Pancreas (tissue), 10 donors: ENCODE results near the gene PTRH2. TPM values are rescaled to one million over a fixed set of nuclear protein-coding genes. Genes with fewer than 3 reads are reported as not detected.
"Not testable (repeated sequence)": the region's sequence is repeated elsewhere in the genome, so short reads cannot be mapped to it uniquely, and the experiment has no call there.

ENCODE experiments used
- ATAC-seq, 4 donors: fragments of 200-7000 bp; cut with Tn5 transposase; one replicate each; pipeline versions ENCODE4 v1.8.0 to v1.9.1; 2020; ENCODE audit warnings: mild to moderate bottlenecking in 4 of 4, moderate library complexity in 4 of 4
- DNase-seq, 6 donors: peaks; one replicate each; pipeline ENCODE4 v3.0.0-alpha.2; 2020
- FAIRE-seq: peaks from 2 replicates; lab custom pipeline; 2012; peaks lifted over from hg19 to GRCh38; lab: Jason Lieb, UNC
- H3K27ac ChIP-seq, 4 donors: fragments of 200-600 bp; sonication (generic); 1 replicate in 3 of 4; 2 replicates in 1 of 4; pipeline versions ENCODE4 v1.5.0 to v1.8.0; 2020
- H3K27me3 ChIP-seq, 4 donors: fragments of 200-600 bp; one replicate each; pipeline ENCODE4 v1.8.0; 2021
- H3K36me3 ChIP-seq, 3 donors: fragments of 200-600 bp; sonication (generic) in 1 of 3; one replicate each; pipeline versions ENCODE4 v1.5.0 to v1.8.0; 2020 to 2021
- H3K4me1 ChIP-seq, 3 donors: fragments of 200-600 bp; one replicate each; pipeline ENCODE4 v1.8.0; 2021
- H3K4me3 ChIP-seq, 4 donors: fragments of 200-600 bp; sonication (generic) in 2 of 4; one replicate each; pipeline versions ENCODE4 v1.5.0 to v1.8.0; 2020 to 2021
- H3K9me3 ChIP-seq, 4 donors: fragments of 200-600 bp; one replicate each; pipeline ENCODE4 v1.8.0; 2021
- WGBS, 2 donors: extraction: QIAGEN DNeasy Blood & Tissue Kit; methylation state at CpG; one replicate each; pipeline ENCODE4 v1.1.7; 2013; 5-methylcytosine and 5-hydroxymethylcytosine counted together
- intact Hi-C, 3 donors: fragments of 100-400 bp; cut with DNase I; formaldehyde crosslinking; loops; one replicate each; pipeline versions ENCODE4 v1.11.1 to v1.14.2; 2022
- polyA plus RNA-seq, 2 donors: library from polyadenylated mRNA; stranded (reverse); fragments of 200-250 nt; gene quantifications; one replicate each; pipeline ENCODE4 v1.2.3, GENCODE V29; 2013
- total RNA-seq, 6 donors: library from RNA; stranded (reverse); fragmentation: NEBNext Ultra II Directional in 4 of 6; extraction: Animal tissue kit (Norgen Biotek cat#: 25700) in 4 of 6; gene quantifications; one replicate each; pipeline versions ENCODE4 v1.2.1 to v1.2.4, GENCODE V29; 2021 to 2023
- TF ChIP-seq, protein P1 (sequence below), 4 donors: fragments of 200-600 bp; sonication (generic) in 3 of 4; IDR thresholded peaks; one replicate each; pipeline versions ENCODE4 v1.5.0 to v1.8.0; 2021; ENCODE audit warnings: antibody characterized with exemption in 4 of 4
- donor health status: healthy with polysubstance abuse.
- donor health status: DM: no; HTN: no; CAD: no; lungs with moderate emphysema.
- donor health status: DM: no; HTN: no; CAD: no.
- donor health status: control.
- donor health status: control.
- donor health status: Bipolar disorder and iron deficiency.
- donor health status: DM: yes; HTN: yes; CAD: no.
- donor health status: DM: no; HTN: no; CAD: no.
- donor health status: DM: no; HTN: no; CAD: no.
- donor health status: DM: yes; HTN: yes; CAD: no.

Gene PTRH2
- total RNA-seq (10 to 100 TPM in 1 of 6 donors, 1 to 10 TPM in 5; 5.5 to 11.4 (median 9.3) TPM), polyA plus RNA-seq (10 to 100 TPM; 17.6 to 23.8 TPM)

- WGBS, 2 donors = 0% methylated on average over 45 of the region's 45 CpGs
- Histone ChIP-seq H3K27me3 (no peaks in the 10 kb centered on the region), H3K27ac (peak within 1 kb of the TSS; percentile 74 to 90 (median 84)), H3K36me3 (no peaks in the 10 kb centered on the region), H3K4me1 (peaks cover 3 to 39% (median 21%) of the 10 kb centered on the region in 3 donors), H3K9me3 (no peaks in the 10 kb centered on the region), H3K4me3 (peak within 1 kb of the TSS; percentile 41 to 84 (median 66))
- peak; percentile 92 to 99 (median 98) for DNase-seq
- TF ChIP-seq, protein P1, sequence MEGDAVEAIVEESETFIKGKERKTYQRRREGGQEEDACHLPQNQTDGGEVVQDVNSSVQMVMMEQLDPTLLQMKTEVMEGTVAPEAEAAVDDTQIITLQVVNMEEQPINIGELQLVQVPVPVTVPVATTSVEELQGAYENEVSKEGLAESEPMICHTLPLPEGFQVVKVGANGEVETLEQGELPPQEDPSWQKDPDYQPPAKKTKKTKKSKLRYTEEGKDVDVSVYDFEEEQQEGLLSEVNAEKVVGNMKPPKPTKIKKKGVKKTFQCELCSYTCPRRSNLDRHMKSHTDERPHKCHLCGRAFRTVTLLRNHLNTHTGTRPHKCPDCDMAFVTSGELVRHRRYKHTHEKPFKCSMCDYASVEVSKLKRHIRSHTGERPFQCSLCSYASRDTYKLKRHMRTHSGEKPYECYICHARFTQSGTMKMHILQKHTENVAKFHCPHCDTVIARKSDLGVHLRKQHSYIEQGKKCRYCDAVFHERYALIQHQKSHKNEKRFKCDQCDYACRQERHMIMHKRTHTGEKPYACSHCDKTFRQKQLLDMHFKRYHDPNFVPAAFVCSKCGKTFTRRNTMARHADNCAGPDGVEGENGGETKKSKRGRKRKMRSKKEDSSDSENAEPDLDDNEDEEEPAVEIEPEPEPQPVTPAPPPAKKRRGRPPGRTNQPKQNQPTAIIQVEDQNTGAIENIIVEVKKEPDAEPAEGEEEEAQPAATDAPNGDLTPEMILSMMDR (IDR thresholded peaks at IDR 0.05) = no peak
- intact Hi-C loops = no loop called here
- peak; percentile 97 to 99 (median 98) for ATAC-seq
- peak; percentile 84 for FAIRE-seq
These were observed at the start of gene PTRH2, which contains the start of gene VMP1 for GRCh38 chr17:59707149-59707970. Gene PTRH2 (minus strand): TSS chr17:59707430. CDS start chr17:59697978, 9,452 bp downstream. Gene VMP1 (plus strand): TSS chr17:59707654. CDS start chr17:59731447, 23,793 bp downstream.

GRCh38 chr17:59756236-59756818 is 49.1 kb upstream of the PTRH2 start:
- peak in 1 of 4 donors; percentile 22 for ATAC-seq
- intact Hi-C loops = no loop called here
- H3K4me1 ChIP-seq = peaks cover 4 to 42% (median 22%) of the 10 kb centered on the region in 3 donors

DNA sequence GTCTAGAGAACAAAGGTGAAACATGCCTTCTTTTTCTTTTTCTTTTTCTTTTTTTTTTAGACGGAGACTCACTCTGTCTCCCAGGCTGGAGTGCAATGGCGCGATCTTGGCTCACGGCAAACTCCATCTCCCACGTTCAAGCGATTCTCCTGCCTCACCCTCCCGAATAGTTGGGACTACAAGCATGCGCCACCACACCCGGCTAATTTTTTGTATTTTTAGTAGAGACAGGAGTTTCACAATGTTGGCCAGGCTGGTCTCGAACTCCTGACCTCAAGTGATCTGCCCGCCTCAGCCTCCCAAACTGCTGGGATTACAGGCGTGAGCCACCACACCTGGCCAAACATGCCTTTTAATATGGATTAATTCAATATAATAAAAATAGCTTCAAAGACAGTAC is 47.8 kb upstream of the PTRH2 start:
- DNase-seq, H3K36me3 ChIP-seq, ATAC-seq, H3K27me3 ChIP-seq, H3K9me3 ChIP-seq, intact Hi-C loops, H3K4me3 ChIP-seq, FAIRE-seq: not testable (repeated sequence)
- H3K27ac ChIP-seq = peak overlapping the region in 3 of 4 donors; percentile 28 to 79 (median 49)
- peaks cover 4 to 41% (median 22%) of the 10 kb centered on the region in 3 donors for H3K4me1 ChIP-seq
- WGBS, 2 donors = 97% methylated on average over 12 of the region's 12 CpGs

More at GRCh38 chr17:59756236-59756818, 49.1 kb upstream of the PTRH2 start:
- FAIRE-seq = no peak
- Histone ChIP-seq H3K4me3 (no peak overlapping the region), H3K27me3 (no peaks in the 10 kb centered on the region), H3K36me3 (no peaks in the 10 kb centered on the region), H3K9me3 (no peaks in the 10 kb centered on the region), H3K27ac (peak overlapping the region in 3 of 4 donors; percentile 28 to 79 (median 49))
- WGBS, 2 donors = 19 to 21% methylated on average over 3 of the region's 3 CpGs
- no peak for DNase-seq
- TF ChIP-seq, protein P1 (IDR thresholded peaks at IDR 0.05) = no peak

DNA sequence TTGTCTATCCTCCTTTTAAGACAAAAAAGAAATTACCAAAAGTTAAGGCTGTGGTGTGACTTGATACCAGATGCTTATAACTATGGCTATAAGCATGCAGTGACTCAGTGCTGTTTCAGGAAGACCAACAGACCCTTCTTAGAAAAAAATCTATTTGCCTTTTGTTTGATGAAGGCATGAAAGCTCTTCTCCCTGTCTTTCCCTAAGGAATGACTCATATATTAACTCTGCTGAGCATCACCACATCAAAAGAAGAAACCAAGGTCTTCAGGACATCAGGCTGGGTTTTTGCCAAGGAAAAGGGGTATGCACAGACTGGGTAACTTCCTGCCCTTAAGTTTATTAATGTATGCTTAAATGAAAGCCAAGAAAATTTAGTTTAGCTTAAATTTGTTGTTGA is 47.3 kb upstream of the PTRH2 start:
- peak overlapping the region in 2 of 4 donors; percentile 49 to 79 for H3K27ac ChIP-seq
- intact Hi-C loops = loop anchor here in 1 of 3 donors (5.0 kb wide), 1 partner anchor 108 kb away; no protein-coding TSS in a partner anchor
- H3K9me3 ChIP-seq = no peaks in the 10 kb centered on the region
- H3K27me3 ChIP-seq = no peaks in the 10 kb centered on the region
- DNase-seq = no peak
- ATAC-seq = peak in 3 of 4 donors; percentile 20 to 40 (median 37)
- TF ChIP-seq, protein P1 (IDR thresholded peaks at IDR 0.05) = no peak
- peaks cover 4 to 41% (median 22%) of the 10 kb centered on the region in 3 donors for H3K4me1 ChIP-seq
- FAIRE-seq = no peak
- no peak overlapping the region for H3K4me3 ChIP-seq
- no peaks in the 10 kb centered on the region for H3K36me3 ChIP-seq
